ENCODE measurements around the gene ELOB. TPM values are rescaled to one million over a fixed set of nuclear protein-coding genes. Genes with fewer than 3 reads are reported as not detected.

Gene ELOB
- 100 to 1,000 TPM; 121 to 131 TPM for total RNA-seq
- total RNA-seq = 50.0 to 115 reads per million in 2 donors

DNA sequence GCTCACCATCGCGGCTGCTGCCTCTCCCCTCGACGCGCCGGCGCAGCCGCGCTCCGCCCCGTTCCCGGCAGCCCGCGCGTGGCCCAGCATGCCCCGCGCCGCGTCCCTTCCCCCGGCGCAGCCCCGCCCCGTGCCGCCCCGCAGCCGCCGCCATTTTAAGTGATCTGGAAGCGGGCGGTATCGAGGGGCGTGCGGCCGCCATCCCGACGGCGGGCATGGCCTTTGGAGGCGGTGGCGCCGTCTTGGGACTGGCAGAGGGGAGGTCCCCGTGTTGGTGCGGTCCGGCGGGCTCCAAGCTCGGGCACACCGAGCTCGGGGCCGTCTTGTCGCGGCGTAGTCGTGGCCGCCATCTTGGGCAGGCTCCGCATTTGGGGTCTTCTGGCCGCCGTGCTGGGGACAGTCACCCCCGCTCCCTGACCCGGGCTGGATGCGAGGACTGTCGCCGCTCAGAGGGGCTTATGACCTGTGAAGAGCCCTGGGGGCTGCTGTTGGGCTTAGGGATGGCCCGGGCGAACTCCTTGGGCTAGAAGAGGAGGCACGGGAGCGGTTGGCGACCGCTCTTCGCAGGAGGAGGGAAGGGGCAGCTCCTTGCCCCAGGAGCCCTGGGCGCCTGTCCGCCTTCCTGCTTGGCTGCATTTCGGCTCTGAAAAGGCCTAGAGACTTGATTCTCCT, at the start of gene ELOB:
Gene ELOB, minus strand, starts transcription at position 50 of the 672 bp plus-strand sequence. Its CDS starts 41 bp downstream, at position 9.
- ATAC-seq (peak; percentile 91), DNase-seq (peak; percentile 87 to 88 (median 87))
- Mint-ChIP-seq H3K27me3 (no peaks in the 10 kb centered on the region), H3K4me3 (peak within 1 kb of the TSS; percentile 93), H3K4me1 (peaks cover 27% of the 10 kb centered on the region), H3K36me3 (ENCODE audit: low read depth) (no peaks in the 10 kb centered on the region), H3K27ac (peak within 1 kb of the TSS; percentile 96)
- H3K9me3 ChIP-seq (ENCODE audit: control insufficient read depth, low read length, poor library complexity, severe bottlenecking) = no peaks in the 10 kb centered on the region

- no peaks in the 10 kb centered on the region for H3K9me3 ChIP-seq (ENCODE audit: control insufficient read depth, low read length, poor library complexity, severe bottlenecking)
- DNase-seq = no peak
- H3K4me3 Mint-ChIP-seq = no peak overlapping the region
- H3K27me3 Mint-ChIP-seq = peaks cover 10% of the 10 kb centered on the region
- ATAC-seq = no peak
- no peaks in the 10 kb centered on the region for H3K4me1 Mint-ChIP-seq
- no peaks in the 10 kb centered on the region for H3K36me3 Mint-ChIP-seq (ENCODE audit: low read depth)
- H3K27ac Mint-ChIP-seq = no peak overlapping the region
These were observed 48.8 kb upstream of the ELOB start for GRCh38 chr16:2825906-2826305.

DNA sequence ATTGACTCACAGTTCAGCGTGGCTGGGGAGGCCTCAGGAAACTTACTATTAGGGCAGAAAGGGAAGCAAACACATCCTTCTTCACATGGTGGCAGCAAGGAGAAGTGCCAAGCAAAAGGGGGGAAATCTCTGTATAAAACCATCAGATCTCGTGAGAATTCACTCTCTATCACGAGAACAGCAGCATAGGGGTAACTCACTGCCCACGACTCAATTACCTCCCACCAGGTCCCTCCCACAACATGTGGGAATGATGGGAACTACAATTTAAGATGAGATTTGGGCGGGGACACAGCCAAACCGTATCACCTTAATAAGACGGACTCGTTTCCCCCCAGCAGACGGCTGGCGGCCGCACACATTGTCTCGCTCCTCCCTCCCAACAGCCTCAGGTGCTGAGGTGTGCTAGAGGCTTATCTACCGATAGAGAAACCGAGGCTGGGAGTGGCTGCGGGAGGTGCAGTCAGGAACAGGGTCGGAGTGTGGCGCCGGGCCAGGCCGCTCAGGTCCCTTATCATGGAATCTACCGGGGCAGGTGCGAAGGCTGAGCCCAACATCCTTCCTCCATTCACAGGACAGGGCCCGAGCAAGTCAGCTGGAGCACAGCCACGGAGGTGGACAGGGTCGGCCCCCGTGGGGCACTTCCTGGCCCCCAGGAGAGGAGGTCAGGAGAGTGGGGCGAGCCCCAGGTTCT, 48.1 kb upstream of the ELOB start:
- no peak for ATAC-seq
- Mint-ChIP-seq H3K4me3 (no peak overlapping the region), H3K36me3 (ENCODE audit: low read depth) (no peaks in the 10 kb centered on the region), H3K27me3 (peaks cover 10% of the 10 kb centered on the region), H3K4me1 (no peaks in the 10 kb centered on the region), H3K27ac (no peak overlapping the region)
- DNase-seq = no peak
- H3K9me3 ChIP-seq (ENCODE audit: control insufficient read depth, low read length, poor library complexity, severe bottlenecking) = no peaks in the 10 kb centered on the region

DNA sequence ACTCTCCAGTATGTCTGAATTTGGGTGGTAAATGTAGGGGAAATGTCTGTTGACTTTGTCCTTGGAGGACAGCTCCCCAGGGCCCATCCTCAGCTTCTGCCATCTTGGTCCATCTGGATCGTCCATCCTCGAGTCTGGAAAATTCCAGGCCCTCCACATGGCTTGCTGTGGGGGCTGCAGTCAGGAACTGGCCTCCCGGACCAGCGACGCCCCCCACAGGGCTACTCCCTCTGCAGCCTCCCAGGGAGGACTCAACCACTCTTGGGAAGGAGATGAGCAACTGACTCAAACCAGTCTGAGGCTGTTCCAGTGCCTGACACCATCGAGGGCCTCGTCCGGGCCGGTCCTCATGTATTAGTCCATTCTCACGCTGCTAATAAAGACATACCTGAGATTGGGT, 47.5 kb upstream of the ELOB start:
- Mint-ChIP-seq H3K27me3 (peaks cover 10% of the 10 kb centered on the region), H3K4me1 (no peaks in the 10 kb centered on the region), H3K36me3 (ENCODE audit: low read depth) (no peaks in the 10 kb centered on the region), H3K27ac (no peak overlapping the region), H3K4me3 (no peak overlapping the region)
- H3K9me3 ChIP-seq (ENCODE audit: control insufficient read depth, low read length, poor library complexity, severe bottlenecking) = no peaks in the 10 kb centered on the region
- ATAC-seq (no peak), DNase-seq (no peak)

- peaks cover 5% of the 10 kb centered on the region for H3K27me3 Mint-ChIP-seq
- H3K36me3 Mint-ChIP-seq (ENCODE audit: low read depth) = no peaks in the 10 kb centered on the region
- no peak for ATAC-seq
- H3K4me1 Mint-ChIP-seq = no peaks in the 10 kb centered on the region
- H3K4me3 Mint-ChIP-seq = no peak overlapping the region
- no peak for DNase-seq
- H3K9me3 ChIP-seq (ENCODE audit: control insufficient read depth, low read length, poor library complexity, severe bottlenecking) = no peaks in the 10 kb centered on the region
- no peak overlapping the region for H3K27ac Mint-ChIP-seq
These were observed 45.4 kb upstream of the ELOB start for GRCh38 chr16:2822496-2822895.

GRCh38 chr16:2822158-2822495, 45.0 kb upstream of the ELOB start:
- Mint-ChIP-seq H3K4me1 (no peaks in the 10 kb centered on the region), H3K27me3 (peaks cover 5% of the 10 kb centered on the region), H3K4me3 (no peak overlapping the region), H3K27ac (no peak overlapping the region), H3K36me3 (ENCODE audit: low read depth) (no peaks in the 10 kb centered on the region)
- no peak for DNase-seq
- H3K9me3 ChIP-seq (ENCODE audit: control insufficient read depth, low read length, poor library complexity, severe bottlenecking) = no peaks in the 10 kb centered on the region
- ATAC-seq = no peak

- no peak for ATAC-seq
- Mint-ChIP-seq H3K27me3 (peaks cover 5% of the 10 kb centered on the region), H3K4me3 (no peak overlapping the region), H3K36me3 (ENCODE audit: low read depth) (no peaks in the 10 kb centered on the region), H3K27ac (no peak overlapping the region), H3K4me1 (no peaks in the 10 kb centered on the region)
- H3K9me3 ChIP-seq (ENCODE audit: control insufficient read depth, low read length, poor library complexity, severe bottlenecking) = no peaks in the 10 kb centered on the region
- no peak for DNase-seq
These were observed 44.5 kb upstream of the ELOB start for GRCh38 chr16:2821487-2822157.

DNA sequence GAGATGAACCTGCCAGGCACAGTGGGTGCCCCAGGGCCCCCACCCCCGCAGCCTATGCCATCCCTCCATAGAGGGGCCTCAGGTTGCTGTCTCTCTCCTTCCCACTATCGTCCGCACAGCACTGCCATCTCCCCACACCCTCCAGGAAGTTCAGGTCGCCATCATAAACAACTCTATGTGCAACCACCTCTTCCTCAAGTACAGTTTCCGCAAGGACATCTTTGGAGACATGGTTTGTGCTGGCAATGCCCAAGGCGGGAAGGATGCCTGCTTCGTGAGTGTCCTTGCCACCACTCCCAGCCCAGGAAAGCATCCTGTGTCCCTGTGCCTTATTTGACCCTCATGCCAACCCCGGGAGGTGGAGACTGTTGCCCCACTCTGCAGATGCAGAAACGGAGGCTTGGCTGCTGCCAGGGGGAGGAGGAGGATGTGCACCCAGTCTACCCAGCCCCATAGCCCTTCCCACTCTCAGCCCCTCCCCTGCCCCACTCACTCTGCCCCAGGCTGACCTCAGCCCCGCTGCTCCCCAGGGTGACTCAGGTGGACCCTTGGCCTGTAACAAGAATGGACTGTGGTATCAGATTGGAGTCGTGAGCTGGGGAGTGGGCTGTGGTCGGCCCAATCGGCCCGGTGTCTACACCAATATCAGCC, 43.9 kb upstream of the ELOB start:
- DNase-seq = no peak
- H3K4me1 Mint-ChIP-seq = no peaks in the 10 kb centered on the region
- H3K9me3 ChIP-seq (ENCODE audit: control insufficient read depth, low read length, poor library complexity, severe bottlenecking) = no peaks in the 10 kb centered on the region
- no peak for ATAC-seq
- no peak overlapping the region for H3K4me3 Mint-ChIP-seq
- H3K27ac Mint-ChIP-seq = no peak overlapping the region
- H3K27me3 Mint-ChIP-seq = peaks cover 5% of the 10 kb centered on the region
- H3K36me3 Mint-ChIP-seq (ENCODE audit: low read depth) = no peaks in the 10 kb centered on the region

DNA sequence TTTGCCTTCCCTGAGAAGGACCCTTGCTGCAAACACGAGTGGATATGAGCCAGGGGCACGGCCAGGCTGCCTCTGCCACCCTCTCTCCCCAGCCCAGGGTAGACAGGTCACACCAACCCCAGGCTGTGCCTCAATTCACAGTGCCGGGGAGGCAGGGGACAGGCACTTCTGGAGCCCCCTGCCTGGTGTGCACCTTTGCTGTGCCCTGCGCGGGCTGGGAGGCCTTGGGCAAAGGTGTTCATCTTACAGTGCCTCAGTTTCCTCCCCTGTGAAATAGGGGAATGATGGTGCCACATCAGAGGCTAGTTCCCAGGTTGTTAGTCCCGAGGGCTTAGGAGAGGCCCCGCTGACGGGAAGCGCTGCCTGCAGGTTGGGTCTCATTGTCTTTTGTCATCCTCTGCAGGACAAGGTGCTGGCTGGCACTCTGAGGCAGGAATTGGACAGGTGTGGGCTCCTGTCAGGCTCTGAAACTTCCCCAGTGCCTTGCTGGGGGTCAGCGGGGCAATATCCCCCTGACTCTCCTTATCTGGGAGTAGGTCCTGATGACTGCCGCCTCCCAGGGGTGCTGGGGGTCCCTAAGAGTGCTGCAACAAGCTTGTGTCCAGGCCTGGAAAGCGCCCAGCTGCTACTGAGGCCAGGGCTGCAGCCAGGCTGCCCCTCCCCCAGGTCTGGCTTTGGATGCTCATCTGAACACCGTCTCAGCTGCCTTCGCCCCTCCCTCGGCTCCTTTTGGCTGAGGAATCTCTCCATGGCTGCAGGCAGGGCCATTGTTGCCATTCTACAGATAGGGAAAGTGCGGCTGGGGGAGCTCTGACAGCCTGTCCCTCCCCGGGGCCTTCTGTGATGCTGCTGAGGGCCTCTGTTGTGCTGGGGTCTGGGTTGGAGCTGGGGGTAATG, 43.1 kb upstream of the ELOB start:
- Mint-ChIP-seq H3K4me3 (no peak overlapping the region), H3K4me1 (no peaks in the 10 kb centered on the region), H3K36me3 (ENCODE audit: low read depth) (no peaks in the 10 kb centered on the region), H3K27me3 (peaks cover 5% of the 10 kb centered on the region), H3K27ac (no peak overlapping the region)
- no peak for DNase-seq
- H3K9me3 ChIP-seq (ENCODE audit: control insufficient read depth, low read length, poor library complexity, severe bottlenecking) = no peaks in the 10 kb centered on the region
- no peak for ATAC-seq

DNA sequence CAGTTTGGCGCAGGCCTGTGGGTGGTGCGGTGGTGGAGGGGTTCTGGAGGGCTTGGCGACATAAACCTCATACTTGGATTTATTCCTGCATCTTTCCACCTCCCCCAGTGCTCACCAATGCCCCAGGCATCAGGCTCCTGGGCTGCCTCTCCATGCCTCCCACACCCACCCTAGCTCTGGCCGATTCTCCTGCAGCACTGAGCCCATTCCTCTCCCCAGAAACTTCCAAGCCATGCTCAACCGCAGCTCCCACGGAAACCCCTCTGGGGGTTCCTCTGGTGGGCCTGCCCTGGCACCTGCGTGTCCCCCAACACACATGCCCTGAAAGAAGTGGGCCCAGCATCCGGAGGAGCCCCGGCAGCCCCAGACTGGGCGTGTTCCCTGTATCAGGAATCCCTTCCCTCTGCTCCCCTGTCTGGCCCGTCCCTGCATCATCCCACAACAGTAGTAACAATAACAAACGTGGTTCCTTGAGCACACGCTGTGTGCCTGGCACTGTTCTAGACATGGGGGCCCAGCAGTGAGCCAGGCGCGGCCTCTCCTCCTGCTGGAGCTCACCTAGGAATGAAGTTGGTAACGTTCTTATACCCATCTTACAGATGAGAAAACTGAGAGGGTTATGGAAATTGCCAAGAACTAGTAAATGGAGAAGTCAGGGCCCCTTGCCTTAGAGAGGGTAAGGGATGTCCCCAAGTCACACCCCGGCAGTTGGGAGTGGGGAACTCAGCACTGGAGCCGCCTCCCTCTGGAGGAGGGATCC, 42.3 kb upstream of the ELOB start:
- ATAC-seq = no peak
- H3K27ac Mint-ChIP-seq = no peak overlapping the region
- no peak overlapping the region for H3K4me3 Mint-ChIP-seq
- H3K36me3 Mint-ChIP-seq (ENCODE audit: low read depth) = no peaks in the 10 kb centered on the region
- H3K9me3 ChIP-seq (ENCODE audit: control insufficient read depth, low read length, poor library complexity, severe bottlenecking) = no peaks in the 10 kb centered on the region
- no peak for DNase-seq
- H3K4me1 Mint-ChIP-seq = no peaks in the 10 kb centered on the region
- peaks cover 5% of the 10 kb centered on the region for H3K27me3 Mint-ChIP-seq

DNA sequence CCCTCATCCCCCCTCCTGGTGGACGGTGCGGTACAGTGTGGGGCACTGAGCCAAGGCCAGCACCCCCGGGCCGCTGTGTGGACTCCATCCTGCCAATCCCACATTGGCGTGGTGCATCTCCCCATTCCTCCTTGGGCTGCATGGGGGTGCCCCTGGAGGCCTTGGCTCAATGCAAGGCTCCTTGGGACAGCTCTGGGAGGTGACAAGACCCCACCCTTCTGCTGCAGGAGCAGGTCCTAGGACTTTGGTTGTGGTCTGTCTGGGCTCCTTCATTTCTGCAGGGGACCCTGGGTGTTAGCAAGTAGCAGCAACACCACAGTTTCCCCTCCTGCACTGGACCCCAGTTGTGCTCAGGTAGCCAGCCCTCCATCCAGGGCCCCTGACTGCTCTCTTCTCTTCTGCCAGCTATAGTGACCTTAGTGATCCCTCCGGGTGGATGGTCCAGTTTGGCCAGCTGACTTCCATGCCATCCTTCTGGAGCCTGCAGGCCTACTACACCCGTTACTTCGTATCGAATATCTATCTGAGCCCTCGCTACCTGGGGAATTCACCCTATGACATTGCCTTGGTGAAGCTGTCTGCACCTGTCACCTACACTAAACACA, 41.3 kb upstream of the ELOB start:
- Mint-ChIP-seq H3K4me1 (no peaks in the 10 kb centered on the region), H3K4me3 (peak overlapping the region; percentile 31)

More for the DNA sequence above, 41.3 kb upstream of the ELOB start:
- Mint-ChIP-seq H3K27me3 (peaks cover 5% of the 10 kb centered on the region), H3K27ac (no peak overlapping the region), H3K36me3 (ENCODE audit: low read depth) (no peaks in the 10 kb centered on the region)
- H3K9me3 ChIP-seq (ENCODE audit: control insufficient read depth, low read length, poor library complexity, severe bottlenecking) = no peaks in the 10 kb centered on the region
- DNase-seq (no peak), ATAC-seq (no peak)
